Upper lobe of left lung (tissue), 6 donors: ENCODE data around the gene PNPLA2. TPM values are rescaled to one million over a fixed set of nuclear protein-coding genes. Genes with fewer than 3 reads are reported as not detected.

ENCODE experiments used
- ATAC-seq, 2 donors: fragments of 200-7000 bp; cut with Tn5 transposase; one replicate each; pipeline ENCODE4 v1.9.1; 2022; ENCODE audit warnings: mild to moderate bottlenecking in 2 of 2, moderate library complexity in 2 of 2; ENCODE audit not compliant: low FRiP score in 2 of 2
- DNase-seq, 2 donors: peaks; one replicate each; pipeline ENCODE4 v3.0.0-alpha.2; 2019 to 2020
- H3K27ac ChIP-seq, 4 donors: fragments of 200-600 bp; sonication (generic); one replicate each; pipeline ENCODE4 v1.5.1; 2016 to 2019
- H3K27me3 ChIP-seq, 4 donors: fragments of 200-600 bp; sonication (generic); one replicate each; pipeline ENCODE4 v1.5.1; 2017 to 2019
- H3K36me3 ChIP-seq, 4 donors: fragments of 200-600 bp; sonication (generic); one replicate each; pipeline ENCODE4 v1.5.1; 2016 to 2019
- H3K4me1 ChIP-seq, 4 donors: fragments of 200-600 bp; sonication (generic); one replicate each; pipeline ENCODE4 v1.5.1; 2018 to 2019
- H3K4me3 ChIP-seq, 4 donors: fragments of 200-600 bp; sonication (generic); one replicate each; pipeline ENCODE4 v1.5.1; 2017 to 2019; ENCODE audit warnings: mild to moderate bottlenecking in 2 of 4, moderate library complexity in 1 of 4
- H3K9me3 ChIP-seq, 4 donors: fragments of 200-600 bp; sonication (generic); one replicate each; pipeline ENCODE4 v1.5.1; 2018 to 2019
- EP300 ChIP-seq, 4 donors: sonication (generic); formaldehyde crosslinking; IDR thresholded peaks; one replicate each; pipeline ENCODE4 v1.5.1; 2017; ENCODE audit warnings: antibody characterized with exemption in 4 of 4, control low read depth in 2 of 4
- POLR2A ChIP-seq, 4 donors: fragments of 450-650 bp; IDR thresholded peaks; one replicate each; pipeline ENCODE4 v1.5.1; 2016 to 2017; ENCODE audit warnings: antibody characterized with exemption in 4 of 4, mild to moderate bottlenecking in 2 of 4
- POLR2AphosphoS5 ChIP-seq, 2 donors: sonication (generic); formaldehyde crosslinking; IDR thresholded peaks; one replicate each; pipeline ENCODE4 v1.5.1; 2017; ENCODE audit warnings: antibody characterized with exemption in 2 of 2
- WGBS, 2 donors: methylation state at CpG; one replicate each; pipeline ENCODE4 v1.1.5; 2017 to 2018; 5-methylcytosine and 5-hydroxymethylcytosine counted together
- total RNA-seq, 6 donors: library from RNA; depleted of rRNA in 4 of 6; stranded (reverse); fragments of >200 nt in 4 of 6; gene quantifications; one replicate each; pipeline versions ENCODE4 v1.1.0 to v1.2.1, GENCODE V29; 2016 to 2021
- TF ChIP-seq, protein P1 (sequence below), 6 experiments: fragments of 450-650 bp in 4 of 6; fragments of 200-600 bp in 2 of 6; sonication (generic) in 2 of 6; IDR thresholded peaks; one replicate each; pipeline ENCODE4 v1.5.1; 2016 to 2019; ENCODE audit warnings: antibody characterized with exemption in 6 of 6
- donor health status: DM: no; HTN: no; CAD: no; lungs with moderate emphysema.
- donor health status: DM: no; HTN: yes; CAD: no; lungs with severe emphysema.

Gene PNPLA2
- total RNA-seq, 6 donors from 2014 or later = 74.5 to 303 (median 164) TPM

- WGBS, 2 donors = 84 to 95% methylated on average over 8 to 27 of the region's 28 CpGs
- Histone ChIP-seq H3K4me1 (peaks cover 19 to 32% (median 22%) of the 10 kb centered on the region in 4 donors), H3K4me3 (no peak overlapping the region), H3K27ac (no peak overlapping the region), H3K9me3 (no peaks in the 10 kb centered on the region), H3K27me3 (no peaks in the 10 kb centered on the region), H3K36me3 (peaks cover 0 to 34% (median 8%) of the 10 kb centered on the region in 4 donors)
- TF ChIP-seq, protein P1, sequence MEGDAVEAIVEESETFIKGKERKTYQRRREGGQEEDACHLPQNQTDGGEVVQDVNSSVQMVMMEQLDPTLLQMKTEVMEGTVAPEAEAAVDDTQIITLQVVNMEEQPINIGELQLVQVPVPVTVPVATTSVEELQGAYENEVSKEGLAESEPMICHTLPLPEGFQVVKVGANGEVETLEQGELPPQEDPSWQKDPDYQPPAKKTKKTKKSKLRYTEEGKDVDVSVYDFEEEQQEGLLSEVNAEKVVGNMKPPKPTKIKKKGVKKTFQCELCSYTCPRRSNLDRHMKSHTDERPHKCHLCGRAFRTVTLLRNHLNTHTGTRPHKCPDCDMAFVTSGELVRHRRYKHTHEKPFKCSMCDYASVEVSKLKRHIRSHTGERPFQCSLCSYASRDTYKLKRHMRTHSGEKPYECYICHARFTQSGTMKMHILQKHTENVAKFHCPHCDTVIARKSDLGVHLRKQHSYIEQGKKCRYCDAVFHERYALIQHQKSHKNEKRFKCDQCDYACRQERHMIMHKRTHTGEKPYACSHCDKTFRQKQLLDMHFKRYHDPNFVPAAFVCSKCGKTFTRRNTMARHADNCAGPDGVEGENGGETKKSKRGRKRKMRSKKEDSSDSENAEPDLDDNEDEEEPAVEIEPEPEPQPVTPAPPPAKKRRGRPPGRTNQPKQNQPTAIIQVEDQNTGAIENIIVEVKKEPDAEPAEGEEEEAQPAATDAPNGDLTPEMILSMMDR (IDR thresholded peaks at IDR 0.05) = no peak
- no peak for TF ChIP-seq POLR2AphosphoS5 (IDR thresholded peaks at IDR 0.05)
- TF ChIP-seq EP300 (IDR thresholded peaks at IDR 0.05) = no peak
- TF ChIP-seq POLR2A (IDR thresholded peaks at IDR 0.05) = no peak
- DNase-seq = peak in 1 of 2 donors; percentile 79
- no peak for ATAC-seq
Measured at GRCh38 chr11:802693-803466, 15.8 kb upstream of the PNPLA2 start.

DNA sequence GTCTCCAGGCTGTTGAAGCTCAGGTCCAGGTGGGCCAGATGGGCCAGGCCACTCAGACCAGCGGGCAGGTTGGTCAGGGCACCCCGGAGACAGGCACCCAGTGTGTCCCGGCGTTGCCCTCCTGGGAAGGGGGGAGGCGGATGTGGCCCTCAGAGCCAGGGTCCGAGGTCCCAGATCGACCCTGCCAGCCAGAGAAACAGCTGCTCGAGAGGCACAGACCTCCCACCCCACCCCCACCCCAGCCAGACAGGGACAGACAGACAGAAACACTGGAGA is 15.3 kb upstream of the PNPLA2 start:
- TF ChIP-seq POLR2AphosphoS5 (IDR thresholded peaks at IDR 0.05) (no peak), POLR2A (IDR thresholded peaks at IDR 0.05) (no peak), EP300 (IDR thresholded peaks at IDR 0.05) (no peak)
- TF ChIP-seq, protein P1 (IDR thresholded peaks at IDR 0.05) = no peak
- 60 to 83% methylated on average over 1 to 7 of the region's 8 CpGs for WGBS, 2 donors
- Histone ChIP-seq H3K9me3 (no peaks in the 10 kb centered on the region), H3K4me3 (no peak overlapping the region), H3K27me3 (no peaks in the 10 kb centered on the region), H3K36me3 (peaks cover 0 to 34% (median 8%) of the 10 kb centered on the region in 4 donors), H3K4me1 (peaks cover 19 to 33% (median 25%) of the 10 kb centered on the region in 4 donors), H3K27ac (no peak overlapping the region)
- ATAC-seq = no peak
- DNase-seq = no peak

GRCh38 chr11:803770-804598 is 14.7 kb upstream of the PNPLA2 start:
- H3K27ac ChIP-seq = peak overlapping the region in 3 of 4 donors; percentile 90 to 96 (median 95)
- DNase-seq (peak in 1 of 2 donors; percentile 80), ATAC-seq (no peak)
- H3K9me3 ChIP-seq = no peaks in the 10 kb centered on the region
- TF ChIP-seq EP300 (IDR thresholded peaks at IDR 0.05) (no peak), POLR2AphosphoS5 (IDR thresholded peaks at IDR 0.05) (no peak), POLR2A (IDR thresholded peaks at IDR 0.05) (no peak)
- TF ChIP-seq, protein P1 (IDR thresholded peaks at IDR 0.05) = no peak
- H3K36me3 ChIP-seq = peaks cover 0 to 32% (median 8%) of the 10 kb centered on the region in 4 donors
- H3K4me1 ChIP-seq = peaks cover 21 to 35% (median 28%) of the 10 kb centered on the region in 4 donors
- 56 to 66% methylated on average over 22 to 26 of the region's 26 CpGs for WGBS, 2 donors
- peak overlapping the region in 3 of 4 donors; percentile 61 to 82 (median 62) for H3K4me3 ChIP-seq
- no peaks in the 10 kb centered on the region for H3K27me3 ChIP-seq

- H3K27ac ChIP-seq = peak overlapping the region; percentile 90 to 96 (median 93)
Measured at GRCh38 chr11:804599-804964, 14.1 kb upstream of the PNPLA2 start.

More at GRCh38 chr11:804599-804964, 14.1 kb upstream of the PNPLA2 start:
- 6 to 8% methylated on average over 15 to 18 of the region's 18 CpGs for WGBS, 2 donors
- Histone ChIP-seq H3K27me3 (no peaks in the 10 kb centered on the region), H3K9me3 (no peaks in the 10 kb centered on the region), H3K4me3 (peak overlapping the region; percentile 57 to 82 (median 62)), H3K36me3 (peaks cover 0 to 29% (median 8%) of the 10 kb centered on the region in 4 donors), H3K4me1 (peaks cover 21 to 36% (median 28%) of the 10 kb centered on the region in 4 donors)
- DNase-seq = no peak
- TF ChIP-seq POLR2A (IDR thresholded peaks at IDR 0.05) (no peak), POLR2AphosphoS5 (IDR thresholded peaks at IDR 0.05) (no peak), EP300 (IDR thresholded peaks at IDR 0.05) (no peak)
- TF ChIP-seq, protein P1 (IDR thresholded peaks at IDR 0.05) = peak in 1 of 6 experiments; percentile 12
- ATAC-seq = no peak
